H1 (cell line): ENCODE measurements around the gene ANKH. TPM values are rescaled to one million over a fixed set of nuclear protein-coding genes. Genes with fewer than 3 reads are reported as not detected.

Experiments
- ATF3 ChIP-seq: IDR thresholded peaks from 2 replicates; pipeline ENCODE4 v1.6.1; 2011; ENCODE audit warnings: low read depth, mild to moderate bottlenecking, low read length; ENCODE audit not compliant: insufficient read depth
- BACH1 ChIP-seq: IDR thresholded peaks from 2 replicates; pipeline ENCODE4 v1.6.1; 2012; ENCODE audit warnings: low read length, improper control_type of control experiment
- BRCA1 ChIP-seq: IDR thresholded peaks from 2 replicates; pipeline ENCODE4 v1.6.1; 2012; ENCODE audit warnings: low read depth, low read length, improper control_type of control experiment
- CTBP2 ChIP-seq: IDR thresholded peaks from 2 replicates; pipeline ENCODE4 v1.7.0; 2011; ENCODE audit warnings: borderline replicate concordance, mild to moderate bottlenecking, moderate library complexity, mixed read lengths, low read length; ENCODE audit not compliant: insufficient read depth, insufficient read length
- E2F6 ChIP-seq: IDR thresholded peaks from 2 replicates; pipeline ENCODE4 v1.6.1; 2012; ENCODE audit warnings: inconsistent platforms
- FOSL1 ChIP-seq: IDR thresholded peaks from 2 replicates; pipeline ENCODE4 v1.6.1; 2011; ENCODE audit warnings: mild to moderate bottlenecking, low read depth, low read length, moderate library complexity; ENCODE audit not compliant: insufficient read depth
- GABPA ChIP-seq: IDR thresholded peaks from 2 replicates; pipeline ENCODE4 v1.6.1; 2011; ENCODE audit warnings: mild to moderate bottlenecking, low read length, moderate library complexity, borderline replicate concordance; ENCODE audit not compliant: insufficient read depth
- MAFK ChIP-seq: IDR thresholded peaks from 2 replicates; pipeline ENCODE4 v1.6.1; 2012; ENCODE audit warnings: low read depth, mild to moderate bottlenecking, improper control_type of control experiment, low read length
- NANOG ChIP-seq: IDR thresholded peaks from 2 replicates; pipeline ENCODE4 v1.6.1; 2011; ENCODE audit warnings: low read length, low read depth, mild to moderate bottlenecking, inconsistent platforms; ENCODE audit not compliant: insufficient read depth, poor library complexity, severe bottlenecking
- NRF1 ChIP-seq: IDR thresholded peaks from 2 replicates; pipeline ENCODE4 v1.6.1; 2011; ENCODE audit warnings: mild to moderate bottlenecking, low read depth, low read length, improper control_type of control experiment
- POU5F1 ChIP-seq: IDR thresholded peaks from 2 replicates; pipeline ENCODE4 v1.6.1; 2011; ENCODE audit warnings: low read depth, mild to moderate bottlenecking, low read length, moderate library complexity
- RBBP5 ChIP-seq: IDR thresholded peaks from 2 replicates; pipeline ENCODE4 v1.7.1; 2012; ENCODE audit warnings: low read depth, mild to moderate bottlenecking, inconsistent platforms, low read length, moderate library complexity, borderline replicate concordance
- RFX5 ChIP-seq: IDR thresholded peaks from 2 replicates; pipeline ENCODE4 v1.6.1; 2011; ENCODE audit warnings: low read depth, low read length, improper control_type of control experiment, borderline replicate concordance
- RNF2 ChIP-seq: fragments of 200-900, 300-1000 bp; sonication (generic); IDR thresholded peaks from 2 replicates; pipeline ENCODE4 v1.7.1; 2016; ENCODE audit warnings: borderline replicate concordance, low read depth, mild to moderate bottlenecking, antibody characterized with exemption, low read length; ENCODE audit not compliant: poor library complexity, severe bottlenecking; ENCODE audit errors: missing control alignments
- RXRA ChIP-seq: IDR thresholded peaks from 2 replicates; pipeline ENCODE4 v1.6.1; 2011; ENCODE audit warnings: low read depth, mild to moderate bottlenecking, low read length, moderate library complexity; ENCODE audit not compliant: insufficient read depth
- SIX5 ChIP-seq: IDR thresholded peaks from 2 replicates; pipeline ENCODE4 v1.6.1; 2011; ENCODE audit warnings: mild to moderate bottlenecking, low read depth, low read length
- SP1 ChIP-seq: IDR thresholded peaks from 2 replicates; pipeline ENCODE4 v1.6.1; 2011; ENCODE audit warnings: low read depth, low read length
- SP2 ChIP-seq: IDR thresholded peaks from 2 replicates; pipeline ENCODE4 v1.6.1; 2012; ENCODE audit warnings: mild to moderate bottlenecking, low read length, inconsistent platforms
- SUZ12 ChIP-seq: fragments of 200-600 bp; sonication (generic); IDR thresholded peaks from 2 replicates; pipeline ENCODE4 v1.6.1; 2012; ENCODE audit warnings: mild to moderate bottlenecking, inconsistent platforms, low read length, moderate library complexity, mixed read lengths
- TAF1 ChIP-seq: IDR thresholded peaks from 2 replicates; pipeline ENCODE4 v1.6.1; 2011; ENCODE audit warnings: mild to moderate bottlenecking, low read depth, low read length
- TCF12 ChIP-seq: IDR thresholded peaks from 2 replicates; pipeline ENCODE4 v1.6.1; 2011; ENCODE audit warnings: low read depth, mild to moderate bottlenecking, low read length
- polyA plus RNA-seq, 7 experiments: library from polyadenylated mRNA; depleted of rRNA in 3 of 7; stranded (reverse) in 5 of 7; unstranded in 2 of 7; fragments of >200 nt in 5 of 7; fragments of 200-250 nt in 2 of 7; gene quantifications; 1 replicate in 5 of 7; 2 replicates in 1 of 7; 4 replicates in 1 of 7; pipeline versions ENCODE4 v1.2.1 to v1.2.3, GENCODE V29; 2011 to 2013; ENCODE audit warnings: missing spikeins in 2 of 7, mixed read lengths in 2 of 7
- total RNA-seq: library from RNA; stranded (reverse); fragmentation: NEBNext Ultra II Directional; extraction: Animal tissue kit (Norgen Biotek cat#: 25700); gene quantifications from 2 replicates; pipeline ENCODE4 v1.2.1, GENCODE V29; 2021

The ANKH gene
- total and polyA plus RNA-seq, 2 of the 8 experiments (the other 6 are each of a cell fraction or from before 2014, with no cell fraction given), result 5.3 to 13.0 TPM

GRCh38 chr5:14664270-14665100 is 207.1 kb downstream of the ANKH start, which contains the start of gene OTULIN (continued):
- TF ChIP-seq E2F6, result peak; percentile 99
- no peak for TF ChIP-seq SP2
- no peak for TF ChIP-seq MAFK
- TF ChIP-seq RBBP5, result peak; percentile 80
- TF ChIP-seq SUZ12, result no peak
- no peak for TF ChIP-seq TCF12
- peak; percentile 64; the same call in 1 of the 2 replicates for TF ChIP-seq TAF1
- TF ChIP-seq RNF2, result peak; percentile 30
- TF ChIP-seq NRF1, result peak; percentile 67
- TF ChIP-seq BRCA1, result no peak
- no peak for TF ChIP-seq SP1
- TF ChIP-seq NANOG, result no peak
- TF ChIP-seq ATF3, result no peak
- TF ChIP-seq BACH1, result peak; percentile 74
- no peak for TF ChIP-seq RXRA
- TF ChIP-seq CTBP2, result no peak
- TF ChIP-seq FOSL1, result no peak
- TF ChIP-seq RFX5, result no peak
- TF ChIP-seq SIX5, result no peak
- TF ChIP-seq GABPA, result no peak
- TF ChIP-seq POU5F1, result no peak
- TF ChIP-seq, all 59 proteins: peak for 16
